LNCAP (cell line): ENCODE results near the gene SDR42E1.

ENCODE experiments used
- CTCF ChIP-seq: fragments of 450-650 bp; IDR thresholded peaks from 2 replicates; pipeline ENCODE4 v1.5.1; 2017; ENCODE audit warnings: mild to moderate bottlenecking

Gene SDR42E1

DNA sequence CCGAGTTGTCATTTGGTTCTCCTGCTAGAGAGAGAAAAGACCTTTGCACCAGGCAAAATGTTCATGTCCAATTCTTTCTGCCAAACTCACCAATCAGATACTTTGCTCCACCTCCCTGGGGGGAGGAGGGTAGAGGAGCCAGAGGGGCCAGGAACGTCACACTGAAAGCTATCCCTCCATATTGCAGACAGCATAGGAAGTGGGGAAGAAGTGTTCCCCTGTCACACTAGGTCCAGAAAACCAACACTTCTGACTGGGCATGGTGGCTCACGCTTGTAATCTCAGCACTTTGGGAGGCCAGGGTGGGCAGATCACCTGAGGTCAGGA is 33.3 kb upstream of the SDR42E1 start:
- TF ChIP-seq CTCF, result no peak

DNA sequence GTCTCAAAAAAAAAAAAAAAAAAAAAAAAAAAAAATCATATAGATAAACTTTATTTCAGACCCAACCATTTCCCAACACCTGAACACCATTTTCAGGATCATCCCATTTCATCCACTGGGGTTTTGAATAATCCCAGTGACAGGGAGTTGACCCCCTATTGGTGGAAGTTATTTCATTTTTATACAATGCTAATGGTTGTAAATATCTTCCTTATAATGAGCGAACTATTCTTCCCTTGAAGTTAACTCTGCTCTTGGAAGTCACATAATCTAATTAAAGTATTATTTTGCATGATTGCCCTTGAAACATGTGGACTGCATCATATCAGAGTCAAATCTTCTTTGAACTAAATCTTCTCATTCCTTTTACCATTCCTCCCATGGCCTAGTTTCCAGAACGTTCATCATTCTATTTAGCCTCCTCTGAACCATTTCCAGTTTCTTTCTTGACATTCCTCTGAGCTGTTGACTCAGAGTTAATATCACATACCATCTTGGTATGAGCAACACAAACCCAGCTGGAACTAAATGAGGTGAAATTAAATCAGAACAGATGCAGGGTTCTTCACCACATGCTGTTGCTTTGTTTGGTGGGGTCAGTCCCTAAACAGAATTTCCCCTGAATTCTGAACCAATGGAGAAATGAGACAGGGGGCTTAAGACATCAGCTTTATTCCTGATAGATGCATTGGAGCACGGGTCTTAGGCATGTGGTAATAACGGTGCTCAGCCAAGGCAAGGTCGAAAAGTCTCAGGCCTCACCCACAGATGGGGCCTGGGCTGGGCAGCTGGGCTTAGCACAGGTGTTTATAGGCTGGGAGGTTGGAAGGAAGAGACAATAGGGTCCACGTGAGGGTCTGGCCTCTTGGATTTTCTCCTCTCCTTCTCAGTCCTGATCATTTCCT is 32.7 kb upstream of the SDR42E1 start:
- TF ChIP-seq CTCF, result no peak

- TF ChIP-seq CTCF, result no peak
Measured at GRCh38 chr16:82042846-82043245, 31.6 kb upstream of the SDR42E1 start.

GRCh38 chr16:82042144-82042543 is 30.9 kb upstream of the SDR42E1 start:
- TF ChIP-seq CTCF, result no peak

GRCh38 chr16:82041542-82041941 is 30.3 kb upstream of the SDR42E1 start:
- no peak for TF ChIP-seq CTCF

- TF ChIP-seq CTCF, result no peak
Measured at GRCh38 chr16:82040296-82040695, 29.0 kb upstream of the SDR42E1 start.

- no peak for TF ChIP-seq CTCF
Measured at GRCh38 chr16:82037666-82038065, 26.4 kb upstream of the SDR42E1 start.

DNA sequence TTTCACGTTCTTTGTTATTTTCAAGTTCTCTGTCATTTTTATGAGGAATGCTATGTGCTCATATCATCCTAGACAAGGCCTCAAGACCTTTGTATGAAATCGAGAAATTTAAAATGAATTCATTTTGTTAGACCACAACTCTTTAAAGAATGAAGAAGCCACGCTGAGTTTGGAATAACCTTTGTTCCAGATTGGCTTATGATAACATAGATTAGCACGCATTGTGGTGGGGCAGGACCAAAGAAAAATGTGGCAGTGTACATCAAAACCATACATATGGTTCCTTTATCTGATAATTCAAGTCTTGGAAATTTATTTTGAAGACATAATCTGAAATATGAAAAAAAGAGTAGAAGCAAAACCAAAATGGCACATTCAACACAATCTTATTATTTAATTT is 26.0 kb upstream of the SDR42E1 start:
- no peak for TF ChIP-seq CTCF
